ENCODE data around the gene SOX12.

SOX12 gene

DNA sequence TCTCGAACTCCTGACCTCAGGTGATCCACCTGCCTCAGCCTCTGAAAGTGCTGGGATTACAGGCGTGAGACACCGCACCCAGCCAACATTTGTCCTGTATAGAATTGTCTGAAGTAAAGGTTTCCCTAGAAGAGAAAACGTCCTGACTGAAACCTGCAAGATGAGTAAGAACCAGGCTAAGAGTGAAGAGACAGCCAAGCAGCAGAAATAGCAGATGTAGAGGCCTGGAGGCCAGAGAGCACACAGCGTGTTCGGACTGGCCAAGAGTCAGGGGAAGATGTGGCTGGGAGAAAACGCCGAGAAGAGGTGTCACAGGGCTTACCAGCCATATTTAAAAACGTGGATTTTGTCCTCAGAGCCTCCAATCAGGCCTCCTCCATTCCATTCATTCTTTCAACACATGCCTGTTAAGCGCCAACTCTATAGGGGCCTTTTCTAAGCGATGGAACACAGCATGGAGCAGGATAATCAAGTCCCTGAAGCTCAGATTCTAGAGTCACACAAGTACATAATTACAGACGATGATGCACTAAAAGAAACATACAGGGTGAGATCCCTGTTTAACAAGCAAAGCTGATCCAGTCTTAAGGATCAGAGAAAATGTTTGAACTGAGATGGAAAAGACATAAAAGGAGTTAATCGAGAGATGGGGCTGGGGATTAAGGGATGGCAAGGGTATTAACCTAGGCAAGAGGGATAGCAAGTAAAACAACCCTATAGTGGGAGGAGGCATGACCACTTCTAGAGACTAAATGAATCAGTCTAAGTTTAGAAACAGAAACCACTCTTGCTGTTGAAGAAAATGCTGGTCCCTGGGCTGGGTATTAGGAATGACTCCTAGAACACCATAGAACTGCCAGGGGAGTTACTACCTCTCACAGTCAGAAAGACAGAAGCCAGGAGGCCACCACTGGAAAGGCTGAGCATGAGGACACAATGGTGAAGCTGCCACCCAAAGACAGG lies 23.2 kb upstream of the SOX12 start:
- DNase-seq, result no peak

DNA sequence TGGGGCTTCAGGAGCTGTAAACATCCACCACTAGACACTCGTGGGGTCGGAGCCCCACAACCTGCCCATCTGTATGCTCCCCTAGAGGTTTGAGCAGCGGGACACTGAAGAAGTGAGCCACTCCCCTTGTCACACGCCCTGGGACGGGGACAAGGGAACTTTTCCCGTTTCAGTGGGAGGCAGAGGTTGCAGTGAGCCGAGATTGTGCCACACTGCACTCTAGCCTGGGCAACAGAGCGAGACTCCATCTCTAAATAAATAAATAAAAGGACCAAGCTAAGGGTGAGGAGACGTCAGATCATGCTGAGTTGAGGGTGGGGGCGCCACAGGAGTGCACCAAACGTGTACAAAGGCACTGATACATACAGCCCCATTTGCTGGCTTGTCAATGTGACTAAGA lies 19.6 kb upstream of the SOX12 start:
- DNase-seq, result no peak

DNA sequence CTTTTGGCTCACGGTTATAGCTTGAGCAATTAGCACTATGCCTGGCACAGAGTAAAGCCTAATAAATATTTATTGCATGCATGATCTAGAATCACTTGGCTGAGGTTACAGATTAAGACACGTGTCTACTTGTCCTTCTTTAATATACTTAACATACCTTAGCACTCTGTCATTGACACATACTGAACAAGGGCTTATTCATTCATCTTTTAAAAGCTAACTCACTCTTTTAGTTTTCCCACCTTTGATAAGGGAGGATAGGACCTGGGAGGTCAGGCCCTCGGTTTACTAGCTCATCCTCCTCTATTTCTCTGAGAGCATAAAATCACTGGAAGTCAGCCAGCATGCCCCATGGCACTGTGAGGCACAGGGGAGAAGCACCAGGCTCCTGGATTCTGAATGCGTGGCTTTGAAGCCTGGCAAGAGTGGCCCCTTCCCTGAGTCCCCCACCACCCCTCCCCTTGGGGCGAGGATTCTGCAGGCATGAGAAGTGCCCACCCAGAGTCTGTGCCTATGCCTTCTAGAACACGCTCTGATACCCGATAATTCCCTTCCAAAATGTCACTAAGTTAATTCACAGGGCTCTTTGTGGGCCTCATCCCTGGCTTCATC lies 16.8 kb upstream of the SOX12 start:
- no peak for DNase-seq

DNA sequence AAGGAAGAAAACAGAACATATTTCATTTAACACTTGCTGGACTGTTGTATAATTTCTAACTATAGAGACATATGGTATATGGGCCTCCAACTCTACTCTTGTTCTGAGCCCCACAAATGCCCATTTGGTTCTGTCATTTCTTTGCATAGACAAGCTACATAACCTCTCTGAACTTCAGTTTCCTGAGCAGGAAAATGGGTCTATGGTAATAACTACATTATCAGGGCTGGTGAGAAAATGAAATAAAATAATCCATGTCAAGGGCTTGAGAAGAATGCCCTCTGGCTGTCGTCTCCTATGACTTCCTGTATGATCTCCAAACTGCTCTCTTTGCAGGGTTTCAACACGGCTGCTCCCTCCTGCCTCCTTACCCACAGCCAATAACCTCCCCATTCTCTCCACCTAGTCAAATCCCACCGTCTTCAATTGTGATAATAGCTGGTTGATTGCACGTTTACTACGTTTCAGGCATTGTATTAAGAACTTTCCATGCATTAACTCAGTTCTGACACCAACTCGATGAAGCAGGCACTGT lies 16.0 kb upstream of the SOX12 start:
- no peak for DNase-seq

DNA sequence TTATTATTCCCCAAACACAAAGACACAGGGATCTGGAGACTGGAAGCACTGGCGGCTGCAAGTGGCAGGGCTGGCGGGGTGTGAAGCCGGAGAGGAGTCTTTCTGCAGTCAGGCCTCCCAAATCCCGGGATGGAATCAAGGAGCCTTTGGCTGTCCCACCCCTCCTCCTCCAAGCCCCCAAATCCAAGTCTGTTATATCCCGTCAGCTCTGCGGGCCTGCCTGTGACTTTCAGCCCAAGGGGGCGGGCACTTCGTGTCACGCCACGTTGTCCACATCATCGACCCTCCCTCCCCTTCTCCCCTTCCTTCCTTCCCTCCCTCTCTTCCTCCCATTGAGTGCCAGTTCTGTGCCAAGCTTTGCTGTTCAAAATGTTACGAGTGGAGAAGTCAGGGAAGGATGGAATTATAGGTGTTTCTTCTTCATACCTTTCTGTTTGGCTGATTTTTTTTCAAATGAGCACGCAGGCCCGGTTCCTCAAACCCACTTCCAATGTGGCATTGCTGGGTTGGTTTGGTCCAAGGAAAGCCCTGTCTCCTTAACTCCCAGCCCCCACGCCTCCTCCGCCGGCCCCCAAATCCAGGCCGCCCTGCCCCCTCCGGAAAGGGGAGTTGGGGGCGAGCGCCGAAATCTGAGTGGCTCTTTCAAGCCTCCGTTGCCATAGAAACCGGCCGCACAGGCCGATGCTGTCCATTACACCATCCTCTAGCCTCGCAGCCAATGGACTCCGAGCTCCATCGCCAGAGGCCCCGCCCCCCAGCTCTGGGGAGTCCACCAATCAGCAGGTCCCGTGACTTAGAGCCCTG lies 15.3 kb upstream of the SOX12 start:
- DNase-seq, result no peak

DNA sequence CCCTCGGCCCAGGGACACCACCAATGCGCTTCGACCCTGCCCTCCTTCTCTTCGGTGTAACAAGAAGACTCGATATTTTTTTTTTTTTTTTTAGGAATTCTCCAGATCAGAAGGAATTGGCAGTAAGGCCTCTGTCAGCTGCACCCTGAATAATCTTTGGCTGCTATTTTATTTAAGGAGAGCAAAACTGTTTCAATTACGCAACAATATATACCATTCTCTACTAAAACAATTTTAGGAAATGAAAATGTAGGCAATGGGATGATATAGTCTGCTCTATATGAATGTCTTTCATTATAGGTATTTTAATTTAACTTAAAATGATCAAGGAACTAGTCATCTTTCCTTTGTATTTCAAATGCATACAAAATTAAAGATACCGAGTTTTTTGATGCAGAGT lies 14.7 kb upstream of the SOX12 start:
- no peak for DNase-seq

DNA sequence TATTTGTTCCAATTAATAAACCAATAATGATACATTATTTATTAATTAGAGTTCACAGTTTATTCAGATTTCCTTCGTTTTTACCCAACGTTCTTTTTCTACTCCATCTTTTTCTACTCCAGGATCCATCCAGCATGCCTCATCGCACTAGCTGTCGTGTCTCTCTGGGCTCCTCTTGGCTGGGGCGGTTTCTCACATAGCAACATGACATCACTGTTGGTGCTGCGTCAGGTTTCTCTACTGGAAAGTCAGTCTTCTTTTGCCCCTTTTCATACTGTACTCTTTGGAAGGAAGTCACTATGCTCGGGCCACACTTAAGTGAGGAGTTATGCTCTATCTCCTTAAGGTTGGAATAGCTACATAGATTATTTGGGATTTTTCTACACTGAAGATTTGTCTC lies 13.7 kb upstream of the SOX12 start:
- DNase-seq, result no peak

DNA sequence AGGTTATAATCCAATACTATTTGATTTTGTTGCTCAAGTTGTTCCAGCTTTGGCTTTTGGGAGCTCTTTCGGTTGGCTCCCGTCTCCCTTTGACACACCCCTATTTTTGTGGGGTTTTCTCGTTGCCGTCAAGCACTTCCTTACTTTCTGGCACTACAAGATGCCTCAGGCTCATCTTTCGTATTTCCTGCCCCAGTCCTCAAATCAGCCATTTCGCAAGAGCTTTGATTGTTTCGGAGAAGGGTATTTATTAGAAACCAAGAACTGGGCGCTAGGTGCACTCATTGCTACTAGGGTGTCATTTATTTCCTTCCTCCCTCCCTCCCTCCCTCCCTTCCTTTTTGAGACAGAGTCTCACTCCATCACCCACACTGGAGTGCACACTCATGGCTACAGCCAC lies 13.3 kb upstream of the SOX12 start:
- DNase-seq, result no peak

DNA sequence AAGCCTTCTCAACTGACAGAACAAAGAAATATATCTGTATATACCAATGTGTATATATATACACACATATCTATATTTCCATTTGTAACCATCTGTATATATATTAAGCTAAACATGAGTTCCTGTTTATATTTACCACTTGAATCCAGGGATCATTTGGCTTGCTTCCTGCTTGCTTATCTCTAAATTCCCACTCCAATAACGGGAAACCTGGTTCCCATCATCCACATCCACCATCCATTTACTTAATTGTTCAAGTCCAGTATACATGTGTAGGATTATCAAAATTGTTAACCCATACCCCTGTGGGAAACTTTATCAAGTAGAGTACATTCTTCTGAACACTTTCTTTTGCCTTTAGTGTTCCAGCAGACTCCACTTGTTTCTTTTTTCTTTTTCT lies 12.5 kb upstream of the SOX12 start:
- DNase-seq, result no peak

DNA sequence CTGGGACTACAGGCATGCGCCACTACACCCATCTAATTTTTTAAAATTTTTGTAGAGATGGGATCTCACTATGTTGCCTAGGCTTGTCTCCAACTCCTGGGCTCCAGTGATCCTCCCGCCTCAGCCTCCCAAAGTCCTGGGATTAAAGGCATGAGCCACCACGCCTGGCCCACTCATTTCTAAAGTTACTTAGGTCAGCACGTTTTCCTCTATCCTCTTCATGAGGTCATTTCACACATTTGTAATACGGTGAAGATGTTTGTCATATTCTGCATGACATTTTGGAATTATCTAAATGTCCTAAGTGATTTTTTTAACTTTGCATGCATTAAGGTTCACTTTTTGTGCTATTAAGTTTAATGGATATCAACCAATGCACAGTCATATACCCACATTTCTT lies 11.9 kb upstream of the SOX12 start:
- no peak for DNase-seq

DNA sequence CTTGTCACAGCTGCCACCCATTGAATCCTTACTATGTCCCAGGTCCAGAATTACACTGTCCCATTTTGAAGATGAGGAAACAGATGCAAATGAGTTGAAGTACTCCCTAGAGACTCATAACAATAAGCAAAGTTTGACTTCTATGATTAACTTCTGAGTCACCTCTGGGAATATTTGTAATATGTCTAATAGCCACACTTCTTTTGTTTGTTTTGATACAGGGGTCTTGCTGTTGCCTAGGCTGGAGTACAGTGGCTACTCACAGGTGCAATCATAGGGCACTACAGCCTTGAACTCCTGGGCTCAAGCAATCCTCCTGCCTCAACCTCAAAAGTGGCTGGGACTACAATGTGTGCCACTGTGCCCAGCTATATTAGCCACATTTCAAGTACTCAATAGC lies 11.4 kb upstream of the SOX12 start:
- no peak for DNase-seq

DNA sequence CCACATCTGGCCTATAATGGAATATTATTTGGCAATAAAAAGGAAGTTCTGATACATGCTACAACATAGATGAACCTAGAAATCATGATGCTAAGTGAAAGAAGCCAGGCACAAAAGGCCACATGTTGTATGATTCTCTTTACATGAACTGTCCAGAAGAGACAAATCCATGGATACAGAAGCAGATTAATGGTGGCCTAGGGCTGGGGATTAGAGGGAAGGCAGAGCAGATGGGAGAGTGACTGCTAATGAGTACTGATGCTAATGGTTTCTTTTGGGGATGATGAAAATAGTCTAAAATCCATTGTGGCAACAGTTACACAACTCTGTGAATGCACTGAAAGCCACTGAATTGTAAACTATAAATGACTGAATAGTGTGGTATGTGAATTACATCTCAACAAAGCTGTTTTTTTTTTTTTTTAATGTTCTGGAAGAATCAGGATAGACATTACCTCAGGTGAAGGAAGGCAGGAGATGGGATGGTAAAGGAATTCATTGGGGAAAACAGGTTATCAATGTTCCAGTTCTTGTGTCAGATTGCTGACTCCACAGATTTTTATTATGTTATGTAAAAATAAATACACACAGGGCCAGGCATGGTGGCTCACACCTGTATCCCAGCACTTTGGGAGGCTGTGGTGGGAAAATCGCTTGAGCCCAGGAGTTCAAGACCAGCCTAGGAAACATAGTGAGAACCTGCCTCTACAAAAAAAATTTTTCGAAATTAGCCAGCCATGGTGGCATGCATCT lies 8.9 kb upstream of the SOX12 start:
- DNase-seq, result no peak

DNA sequence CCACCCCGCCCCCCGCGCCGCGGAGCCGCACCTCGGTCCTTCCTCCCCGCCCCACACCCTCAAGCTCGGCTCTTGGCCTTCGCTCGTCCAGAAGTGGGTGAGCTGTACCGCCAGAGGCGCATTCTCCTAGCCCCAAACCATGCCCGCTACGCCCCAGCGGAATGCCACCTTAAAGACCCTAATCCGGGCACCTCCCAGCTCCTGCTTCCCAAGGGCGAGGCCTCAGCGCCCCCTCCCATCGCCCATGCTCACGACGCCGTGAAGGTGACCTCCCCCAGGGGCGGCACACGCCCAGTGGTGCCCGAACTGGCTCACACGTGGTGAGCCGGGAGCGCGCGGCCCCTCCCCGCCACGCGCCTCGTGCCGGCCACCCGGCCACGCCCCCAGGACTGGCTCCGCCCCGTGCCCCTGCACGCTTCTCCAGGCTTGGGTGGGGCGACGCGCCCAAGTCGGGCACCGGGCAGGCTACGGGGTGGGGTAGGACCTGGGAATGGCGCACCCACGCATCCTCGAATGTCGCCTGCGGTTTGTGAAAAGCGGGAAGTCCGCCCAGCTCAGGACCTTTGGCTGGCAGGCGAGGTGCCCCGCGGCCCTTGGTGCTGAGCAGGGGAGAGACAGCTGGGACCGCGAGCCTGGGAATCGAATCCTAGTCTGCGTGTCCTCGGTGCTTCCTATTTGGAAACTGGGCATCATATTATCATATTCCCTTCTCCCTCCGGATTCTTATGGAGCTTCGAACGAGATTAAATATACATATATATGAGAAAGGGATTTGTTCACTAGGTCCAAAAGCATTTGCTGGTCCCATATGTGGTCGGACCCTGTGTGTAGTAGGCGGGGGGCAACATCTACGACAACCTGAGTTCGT lies 941 bp upstream of the SOX12 start:
- DNase-seq, result peak; percentile 44

DNA sequence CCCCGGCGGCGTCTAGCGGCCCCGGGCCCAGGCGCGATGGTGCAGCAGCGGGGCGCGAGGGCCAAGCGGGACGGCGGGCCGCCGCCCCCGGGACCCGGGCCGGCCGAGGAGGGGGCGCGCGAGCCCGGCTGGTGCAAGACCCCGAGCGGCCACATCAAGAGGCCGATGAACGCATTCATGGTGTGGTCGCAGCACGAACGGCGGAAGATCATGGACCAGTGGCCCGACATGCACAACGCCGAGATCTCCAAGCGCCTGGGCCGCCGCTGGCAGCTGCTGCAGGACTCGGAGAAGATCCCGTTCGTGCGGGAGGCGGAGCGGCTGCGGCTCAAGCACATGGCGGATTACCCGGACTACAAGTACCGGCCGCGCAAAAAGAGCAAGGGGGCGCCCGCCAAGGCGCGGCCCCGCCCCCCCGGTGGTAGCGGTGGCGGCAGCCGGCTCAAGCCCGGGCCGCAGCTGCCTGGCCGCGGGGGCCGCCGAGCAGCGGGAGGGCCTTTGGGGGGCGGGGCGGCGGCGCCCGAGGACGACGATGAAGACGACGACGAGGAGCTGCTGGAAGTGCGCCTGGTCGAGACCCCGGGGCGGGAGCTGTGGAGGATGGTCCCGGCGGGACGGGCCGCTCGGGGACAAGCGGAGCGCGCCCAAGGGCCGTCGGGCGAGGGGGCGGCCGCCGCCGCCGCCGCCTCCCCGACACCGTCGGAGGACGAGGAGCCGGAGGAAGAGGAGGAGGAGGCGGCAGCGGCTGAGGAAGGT lies 715 bp downstream of the SOX12 start:
- no peak for DNase-seq

DNA sequence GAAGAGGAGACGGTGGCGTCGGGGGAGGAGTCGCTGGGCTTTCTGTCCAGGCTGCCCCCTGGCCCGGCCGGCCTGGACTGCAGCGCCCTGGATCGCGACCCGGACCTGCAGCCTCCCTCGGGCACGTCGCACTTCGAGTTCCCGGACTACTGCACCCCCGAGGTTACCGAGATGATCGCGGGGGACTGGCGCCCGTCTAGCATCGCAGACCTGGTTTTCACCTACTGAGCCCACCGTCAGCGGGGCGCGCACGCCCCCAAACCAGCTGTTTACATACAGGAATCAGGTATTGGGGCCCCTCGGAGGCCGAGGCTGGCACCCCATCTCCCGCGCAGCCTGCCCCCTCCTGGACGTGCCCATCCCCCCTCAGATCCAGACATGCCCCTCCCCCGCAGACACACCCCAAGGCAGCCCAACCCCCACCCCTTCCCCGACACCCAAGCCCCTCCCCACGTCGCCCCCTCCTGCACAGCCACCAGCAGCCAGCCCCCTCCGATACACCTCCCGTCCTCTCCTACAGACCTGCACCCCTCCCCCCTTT lies 1.4 kb downstream of the SOX12 start:
- DNase-seq, result no peak

DNA sequence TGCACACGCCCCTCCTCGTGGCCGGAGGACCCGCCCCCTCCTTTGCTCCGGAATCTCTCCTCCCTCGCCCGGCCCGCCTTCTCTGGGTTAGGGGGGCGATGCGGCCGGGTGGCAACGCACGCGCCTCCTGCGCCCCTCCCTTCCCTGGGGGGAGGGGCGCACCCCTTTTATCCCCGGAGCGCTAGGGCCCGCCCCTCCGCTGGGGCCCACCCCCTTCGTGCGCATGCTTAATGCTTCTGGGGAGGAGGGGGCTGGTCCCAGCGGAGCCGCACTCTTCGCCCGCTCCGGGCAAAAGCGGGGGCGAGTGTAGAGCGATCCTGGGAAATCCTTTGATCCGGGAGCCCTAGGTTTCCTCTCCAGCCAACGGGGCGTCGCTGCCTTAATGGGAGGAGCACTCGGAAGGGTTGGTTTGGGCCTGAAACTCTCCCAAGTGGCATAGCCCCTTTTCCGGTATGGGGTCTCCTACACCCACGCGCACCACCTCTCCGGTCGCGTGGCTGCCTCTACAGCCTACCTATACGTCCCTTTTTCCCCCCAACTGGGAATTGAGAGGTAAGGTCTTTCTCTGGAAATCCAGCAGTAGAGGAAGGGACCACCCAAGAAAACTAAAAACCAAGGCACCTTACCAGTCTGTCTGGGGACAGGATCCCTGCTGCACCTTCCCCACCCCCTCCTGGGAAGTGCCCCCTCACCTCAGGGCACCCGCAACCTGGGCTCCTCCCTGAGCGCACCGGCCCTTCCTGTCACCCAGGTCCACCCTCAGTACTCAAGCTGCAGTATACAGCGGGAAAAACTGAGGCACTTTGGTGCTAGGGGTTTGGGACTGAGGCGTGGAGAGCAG lies 2.1 kb downstream of the SOX12 start:
- peak; percentile 62 for DNase-seq

DNA sequence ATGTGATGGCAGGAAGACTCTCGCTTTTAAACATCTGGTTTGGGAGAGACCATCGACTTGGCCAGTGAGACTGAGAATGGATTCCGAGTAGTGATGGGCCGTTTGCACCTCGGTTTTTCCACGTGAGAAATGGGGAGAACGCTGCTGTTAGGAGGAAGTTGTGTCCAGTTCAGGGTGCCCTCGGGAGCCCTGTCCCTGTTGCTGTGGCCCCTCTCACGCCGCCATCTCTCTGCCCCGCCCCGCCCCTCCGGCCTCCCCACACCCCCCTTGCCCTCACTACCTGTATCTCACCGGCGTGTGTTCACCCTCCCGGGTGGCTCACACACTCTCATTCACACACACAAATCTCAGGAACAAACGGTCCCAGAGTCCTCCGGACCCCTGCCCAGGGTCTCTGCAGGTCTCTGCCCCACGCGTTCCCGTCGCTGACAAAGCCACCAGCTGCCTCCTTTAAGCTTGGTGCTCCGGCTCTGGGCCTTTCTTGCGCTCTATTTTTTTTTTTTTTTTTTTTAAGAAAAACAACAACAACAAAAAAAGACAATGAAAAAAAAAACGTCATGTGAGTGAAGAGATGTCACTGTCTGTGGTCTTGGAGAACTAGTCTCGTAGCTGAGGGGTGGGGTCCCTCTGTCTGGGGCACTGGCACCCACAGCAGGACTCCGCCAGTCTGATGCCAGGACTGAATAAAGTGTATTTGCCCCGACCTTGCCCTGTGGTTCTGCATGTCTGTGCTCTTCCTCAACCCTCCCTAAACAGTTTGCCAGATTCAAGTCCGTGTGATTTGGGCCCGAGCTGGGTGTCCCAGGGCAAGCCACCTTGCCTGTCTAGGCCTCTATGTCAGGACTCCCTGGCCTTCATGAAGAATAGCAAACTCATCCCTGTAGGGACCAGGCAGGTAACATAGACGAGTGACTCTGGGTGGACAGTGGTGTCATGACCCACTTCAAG lies 2.9 kb downstream of the SOX12 start:
- no peak for DNase-seq

DNA sequence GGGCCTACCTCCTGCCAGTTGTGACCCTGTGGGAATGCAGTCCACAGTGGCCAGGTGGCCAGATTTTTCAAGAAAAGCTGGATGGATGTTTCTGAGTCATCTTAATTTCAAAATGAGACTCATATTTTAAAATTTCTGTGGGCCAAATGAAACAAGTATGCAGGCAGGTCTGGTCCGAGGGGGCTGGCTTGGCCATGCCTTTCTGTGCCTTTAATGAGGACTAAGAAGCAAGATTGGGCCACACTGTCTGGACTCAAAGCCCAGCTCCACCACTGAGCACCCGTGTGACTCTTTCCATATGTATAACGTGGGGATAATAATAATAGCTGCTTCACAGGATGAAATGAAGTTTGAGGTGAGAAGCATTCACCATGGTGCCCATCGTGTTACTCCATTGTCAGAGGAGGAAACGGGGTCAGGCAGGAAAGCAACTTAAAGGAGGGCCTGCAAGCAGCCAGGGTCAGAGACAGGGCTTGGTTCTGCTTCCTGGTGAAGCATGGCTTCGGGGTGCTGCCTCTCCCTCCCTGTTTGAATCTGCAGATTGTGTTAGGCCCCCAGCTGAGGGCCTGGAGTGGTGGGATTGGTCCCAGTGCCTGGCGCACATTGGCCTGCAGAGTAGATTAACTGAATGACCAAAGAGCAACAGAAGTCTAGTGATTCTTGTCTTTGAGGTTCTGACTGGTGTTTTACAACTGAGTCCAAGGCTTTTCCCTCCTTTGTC lies 3.8 kb downstream of the SOX12 start:
- no peak for DNase-seq
